Measurements from ENCODE around the gene DGKG. TPM values are rescaled to one million over a fixed set of nuclear protein-coding genes. Genes with fewer than 3 reads are reported as not detected.

DGKG gene
- total and polyA plus RNA-seq, 9 of the 15 experiments (the other 6 are each of a cell fraction or from before 2014, with no cell fraction given): 0.01 to 0.36 (median 0.15) TPM

GRCh38 chr3:186394566-186395217, 32.7 kb upstream of the DGKG start:
- Histone ChIP-seq H3K36me3 (ENCODE audit: control insufficient read depth, insufficient read depth, low read length) (no peaks in the 10 kb centered on the region), H3K4me2 (ENCODE audit: insufficient read depth, low read length) (no peak overlapping the region), H3K27ac (ENCODE audit: extremely low read depth, low read depth, low read length) (no peak overlapping the region), H3K9me1 (ENCODE audit: control insufficient read depth, insufficient read depth, low read length) (no peaks in the 10 kb centered on the region), H3K79me2 (ENCODE audit: control insufficient read depth, insufficient read depth, low read length) (no peaks in the 10 kb centered on the region), H2AFZ (ENCODE audit: low read depth, low read length) (no peak overlapping the region), H4K20me1 (replicated peaks; ENCODE audit: control insufficient read depth, insufficient read depth, low read length) (no peaks in the 10 kb centered on the region), H3K4me3 (no peak overlapping the region), H3K4me1 (replicated peaks in 1 of 2; ENCODE audit: control insufficient read depth in 2 of 2, insufficient read depth in 2 of 2, low read length in 2 of 2) (no peaks in the 10 kb centered on the region), H3K9me3 (replicated peaks; ENCODE audit: control insufficient read depth, insufficient read depth, low read depth, low read length) (no peaks in the 10 kb centered on the region), H3K9ac (ENCODE audit: insufficient read depth in 1 of 2, low read depth in 2 of 2, low read length in 2 of 2) (no peak overlapping the region), H3K27me3 (ENCODE audit: control insufficient read depth in 2 of 2, insufficient read depth in 2 of 2, low read length in 2 of 2) (peaks cover 0 to 3% of the 10 kb centered on the region in 2 experiments; a peak in 2 of 5 replicates)
- DNase-seq (ENCODE audit: extremely low read depth in 1 of 4, low spot score in 3 of 4) (no peak), ATAC-seq (no peak), FAIRE-seq (no peak)
- BruUV-seq (replicated peaks): no TSS peak
- 3% methylated on average over 4 of the region's 4 CpGs for WGBS (ENCODE audit: insufficient coverage, low coverage, missing lambda C conversion rate)
- POLR2A ChIA-PET: no interaction called here
- intact Hi-C loops (cut with micrococcal nuclease) (no loop called here), in situ Hi-C loops (cut with MboI) (no loop called here)
- CTCF ChIA-PET (ENCODE audit: low intra/inter-chr PET ratio): no interaction called here
- no peak for TF ChIP-seq POLR3G (IDR thresholded peaks at IDR 0.05; ENCODE audit: extremely low read depth, insufficient read length, insufficient replicate concordance)
- TF ChIP-seq ZNF146 (CRISPR knock-in tag; IDR thresholded peaks at IDR 0.05; ENCODE audit: unreplicated experiment): peak; percentile 60

DNA sequence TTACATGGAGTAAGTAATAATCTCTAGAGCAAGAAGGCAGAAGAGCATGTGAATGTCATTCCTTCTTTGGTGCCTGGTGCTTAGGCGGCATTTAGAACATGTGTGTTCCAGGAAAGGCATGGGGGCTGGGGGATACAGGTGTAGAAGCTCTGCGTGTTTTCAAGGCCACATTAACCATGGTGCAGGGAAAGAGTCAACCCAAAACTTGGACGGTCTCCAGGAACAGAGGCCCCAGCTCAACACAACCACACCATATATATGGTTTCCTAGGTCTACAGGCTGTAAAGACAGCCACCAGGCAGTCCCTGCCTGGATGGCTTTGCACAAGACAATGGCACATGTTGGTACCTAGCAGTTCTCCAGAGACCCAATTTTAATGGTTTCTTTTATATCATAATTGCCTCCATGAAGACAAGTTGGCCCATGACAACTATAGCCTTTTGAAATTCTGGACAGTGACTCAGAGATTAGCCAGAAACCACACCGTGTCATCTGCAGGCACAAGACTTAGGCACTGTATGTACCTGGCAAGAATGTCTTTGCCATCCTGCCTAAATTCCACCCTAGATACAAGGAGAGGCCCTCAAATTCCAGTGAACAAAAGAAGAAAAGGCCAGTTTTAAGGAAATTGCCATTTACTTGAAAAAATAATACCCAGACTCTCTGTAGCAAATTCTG, 25.0 kb upstream of the DGKG start:
- POLR2A ChIA-PET: no interaction called here
- FAIRE-seq (no peak), DNase-seq (ENCODE audit: extremely low read depth in 1 of 4, low spot score in 3 of 4) (no peak), ATAC-seq (no peak)
- no peak overlapping the region for H2AFZ ChIP-seq (ENCODE audit: low read depth, low read length)
- WGBS (ENCODE audit: insufficient coverage, low coverage, missing lambda C conversion rate): 4% methylated on average over 4 of the region's 4 CpGs
- no peak overlapping the region for H3K4me3 ChIP-seq
- H3K9ac ChIP-seq (ENCODE audit: insufficient read depth in 1 of 2, low read depth in 2 of 2, low read length in 2 of 2): no peak overlapping the region
- no peak for TF ChIP-seq MEF2A (IDR thresholded peaks at IDR 0.05; ENCODE audit: control insufficient read depth, low read depth, low read length)
- TF ChIP-seq FOSL1 (tag; conservative IDR thresholded peaks at IDR 0.05): 0 out of 2 replicates have a peak, but pooled peaks have one; percentile 33
- TF ChIP-seq, protein P1, sequence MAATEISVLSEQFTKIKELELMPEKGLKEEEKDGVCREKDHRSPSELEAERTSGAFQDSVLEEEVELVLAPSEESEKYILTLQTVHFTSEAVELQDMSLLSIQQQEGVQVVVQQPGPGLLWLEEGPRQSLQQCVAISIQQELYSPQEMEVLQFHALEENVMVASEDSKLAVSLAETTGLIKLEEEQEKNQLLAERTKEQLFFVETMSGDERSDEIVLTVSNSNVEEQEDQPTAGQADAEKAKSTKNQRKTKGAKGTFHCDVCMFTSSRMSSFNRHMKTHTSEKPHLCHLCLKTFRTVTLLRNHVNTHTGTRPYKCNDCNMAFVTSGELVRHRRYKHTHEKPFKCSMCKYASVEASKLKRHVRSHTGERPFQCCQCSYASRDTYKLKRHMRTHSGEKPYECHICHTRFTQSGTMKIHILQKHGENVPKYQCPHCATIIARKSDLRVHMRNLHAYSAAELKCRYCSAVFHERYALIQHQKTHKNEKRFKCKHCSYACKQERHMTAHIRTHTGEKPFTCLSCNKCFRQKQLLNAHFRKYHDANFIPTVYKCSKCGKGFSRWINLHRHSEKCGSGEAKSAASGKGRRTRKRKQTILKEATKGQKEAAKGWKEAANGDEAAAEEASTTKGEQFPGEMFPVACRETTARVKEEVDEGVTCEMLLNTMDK (IDR thresholded peaks at IDR 0.05; ENCODE audit: borderline replicate concordance, insufficient read depth, low read depth, low read length, poor library complexity, severe bottlenecking): no peak
- no peak for TF ChIP-seq BCL6 (CRISPR knock-in tag; IDR thresholded peaks at IDR 0.05)
- no peak for TF ChIP-seq PPARD (CRISPR knock-in tag; IDR thresholded peaks at IDR 0.05)
- H3K79me2 ChIP-seq (ENCODE audit: control insufficient read depth, insufficient read depth, low read length): no peaks in the 10 kb centered on the region
- intact Hi-C loops (cut with micrococcal nuclease): no loop called here
- no peak overlapping the region for H3K4me2 ChIP-seq (ENCODE audit: insufficient read depth, low read length)
- no peaks in the 10 kb centered on the region for H3K4me1 ChIP-seq (replicated peaks in 1 of 2; ENCODE audit: control insufficient read depth in 2 of 2, insufficient read depth in 2 of 2, low read length in 2 of 2)
- no peaks in the 10 kb centered on the region for H3K36me3 ChIP-seq (ENCODE audit: control insufficient read depth, insufficient read depth, low read length)
- in situ Hi-C loops (cut with MboI): no loop called here
- CTCF ChIA-PET (ENCODE audit: low intra/inter-chr PET ratio): no interaction called here
- H3K9me1 ChIP-seq (ENCODE audit: control insufficient read depth, insufficient read depth, low read length): peaks cover 3% of the 10 kb centered on the region
- peaks cover 8 to 32% of the 10 kb centered on the region in 2 experiments for H3K27me3 ChIP-seq (ENCODE audit: control insufficient read depth in 2 of 2, insufficient read depth in 2 of 2, low read length in 2 of 2)
- no peaks in the 10 kb centered on the region for H3K9me3 ChIP-seq (replicated peaks; ENCODE audit: control insufficient read depth, insufficient read depth, low read depth, low read length)
- BruUV-seq (replicated peaks): no TSS peak
- no peaks in the 10 kb centered on the region for H4K20me1 ChIP-seq (replicated peaks; ENCODE audit: control insufficient read depth, insufficient read depth, low read length)
- no peak overlapping the region for H3K27ac ChIP-seq (ENCODE audit: extremely low read depth, low read depth, low read length)
